Stimulated activated CD4-positive, alpha-beta T cell treated with anti-CD3 and anti-CD28 coated beads, Interleukin-4, amount 100 ng/mL, for 4 hours (primary cell): ENCODE results near the gene KDM2A.
"Not testable (repeated sequence)": the region's sequence is repeated elsewhere in the genome, so short reads cannot be mapped to it uniquely, and the experiment has no call there.

ENCODE experiments used
- DNase-seq, 2 experiments: peaks; one replicate each; pipeline ENCODE4 v3.0.0-alpha.2; 2020

Gene KDM2A

GRCh38 chr11:67174311-67174710, 55.2 kb downstream of the KDM2A start:
- DNase-seq, result no peak

- no peak for DNase-seq
Measured at GRCh38 chr11:67177399-67178281, 58.6 kb downstream of the KDM2A start.

GRCh38 chr11:67178421-67178820, 59.4 kb downstream of the KDM2A start:
- DNase-seq, result no peak

- DNase-seq, result no peak
Measured at GRCh38 chr11:67178878-67179277, 59.8 kb downstream of the KDM2A start.

- no peak for DNase-seq
Measured at GRCh38 chr11:67179892-67180490, 60.9 kb downstream of the KDM2A start.

- DNase-seq, result no peak
Measured at GRCh38 chr11:67194096-67194495, 75.0 kb downstream of the KDM2A start.

- DNase-seq, result no peak
Measured at GRCh38 chr11:67195971-67196456, 77.0 kb downstream of the KDM2A start.

GRCh38 chr11:67197606-67198005, 78.5 kb downstream of the KDM2A start:
- DNase-seq, result no peak

- not testable (repeated sequence) for DNase-seq
Measured at GRCh38 chr11:67198781-67199180, 79.7 kb downstream of the KDM2A start.

- DNase-seq, result no peak
Measured at GRCh38 chr11:67199751-67200150, 80.7 kb downstream of the KDM2A start.

GRCh38 chr11:67202028-67202427, 83.0 kb downstream of the KDM2A start:
- DNase-seq, result no peak

- DNase-seq, result no peak
Measured at GRCh38 chr11:67204822-67205221, 85.8 kb downstream of the KDM2A start.

GRCh38 chr11:67209222-67209621, 90.2 kb downstream of the KDM2A start:
- not testable (repeated sequence) for DNase-seq

GRCh38 chr11:67211656-67212436, 92.8 kb downstream of the KDM2A start:
- DNase-seq, result no peak

GRCh38 chr11:67213178-67213621, 94.1 kb downstream of the KDM2A start:
- no peak for DNase-seq

GRCh38 chr11:67227726-67228125, 108.7 kb downstream of the KDM2A start:
- DNase-seq, result no peak

GRCh38 chr11:67230406-67230805, 111.3 kb downstream of the KDM2A start:
- no peak for DNase-seq

- DNase-seq, result no peak
Measured at GRCh38 chr11:67230886-67231285, 111.8 kb downstream of the KDM2A start.

GRCh38 chr11:67233584-67234190, 114.6 kb downstream of the KDM2A start:
- DNase-seq, result no peak

GRCh38 chr11:67234571-67234970, 115.5 kb downstream of the KDM2A start:
- DNase-seq, result not testable (repeated sequence)

- no peak for DNase-seq
Measured at GRCh38 chr11:67237574-67237973, 118.5 kb downstream of the KDM2A start.

- no peak for DNase-seq
Measured at GRCh38 chr11:67238894-67239782, 120.1 kb downstream of the KDM2A start.
